ENCODE results near the gene KCNT1. TPM values are rescaled to one million over a fixed set of nuclear protein-coding genes. Genes with fewer than 3 reads are reported as not detected.

KCNT1 gene
- total RNA-seq, 2 experiments from 2014 or later = not detected

GRCh38 chr9:135749171-135750045 is 47.4 kb downstream of the KCNT1 start:
- no peaks in the 10 kb centered on the region for H3K9me3 Mint-ChIP-seq
- DNase-seq = no peak
- intact Hi-C loops (cut with micrococcal nuclease) = no loop called here
- H3K36me3 Mint-ChIP-seq (ENCODE audit: low read depth) = no peaks in the 10 kb centered on the region
- H3K27me3 Mint-ChIP-seq (ENCODE audit: low read depth) = no peaks in the 10 kb centered on the region
- no peak overlapping the region for H3K27ac Mint-ChIP-seq
- CTCF ChIA-PET = no interaction called here
- H3K4me3 Mint-ChIP-seq = no peak overlapping the region
- no peaks in the 10 kb centered on the region for H3K4me1 Mint-ChIP-seq (ENCODE audit: low read depth)

GRCh38 chr9:135750786-135751185 is 48.8 kb downstream of the KCNT1 start:
- Mint-ChIP-seq H3K27me3 (ENCODE audit: low read depth) (no peaks in the 10 kb centered on the region), H3K4me1 (ENCODE audit: low read depth) (no peaks in the 10 kb centered on the region), H3K36me3 (ENCODE audit: low read depth) (no peaks in the 10 kb centered on the region), H3K9me3 (no peaks in the 10 kb centered on the region), H3K4me3 (no peak overlapping the region), H3K27ac (no peak overlapping the region)
- no peak for DNase-seq
- intact Hi-C loops (cut with micrococcal nuclease) = no loop called here
- CTCF ChIA-PET = no interaction called here

GRCh38 chr9:135751501-135751900 is 49.5 kb downstream of the KCNT1 start:
- Mint-ChIP-seq H3K4me3 (no peak overlapping the region), H3K36me3 (ENCODE audit: low read depth) (no peaks in the 10 kb centered on the region), H3K27ac (no peak overlapping the region), H3K27me3 (ENCODE audit: low read depth) (no peaks in the 10 kb centered on the region), H3K9me3 (no peaks in the 10 kb centered on the region), H3K4me1 (ENCODE audit: low read depth) (no peaks in the 10 kb centered on the region)
- no peak for DNase-seq
- intact Hi-C loops (cut with micrococcal nuclease) = no loop called here
- CTCF ChIA-PET = no interaction called here

GRCh38 chr9:135752281-135753204 is 50.6 kb downstream of the KCNT1 start:
- H3K27me3 Mint-ChIP-seq (ENCODE audit: low read depth) = no peaks in the 10 kb centered on the region
- no peak overlapping the region for H3K27ac Mint-ChIP-seq
- H3K4me3 Mint-ChIP-seq = no peak overlapping the region
- H3K9me3 Mint-ChIP-seq = no peaks in the 10 kb centered on the region
- H3K4me1 Mint-ChIP-seq (ENCODE audit: low read depth) = no peaks in the 10 kb centered on the region
- intact Hi-C loops (cut with micrococcal nuclease) = no loop called here
- no peaks in the 10 kb centered on the region for H3K36me3 Mint-ChIP-seq (ENCODE audit: low read depth)
- DNase-seq = no peak
- CTCF ChIA-PET = no interaction called here

- CTCF ChIA-PET = no interaction called here
- H3K36me3 Mint-ChIP-seq (ENCODE audit: low read depth) = no peaks in the 10 kb centered on the region
- no peak for DNase-seq
- H3K27ac Mint-ChIP-seq = no peak overlapping the region
- no peaks in the 10 kb centered on the region for H3K27me3 Mint-ChIP-seq (ENCODE audit: low read depth)
- H3K9me3 Mint-ChIP-seq = no peaks in the 10 kb centered on the region
- H3K4me1 Mint-ChIP-seq (ENCODE audit: low read depth) = no peaks in the 10 kb centered on the region
- no peak overlapping the region for H3K4me3 Mint-ChIP-seq
- intact Hi-C loops (cut with micrococcal nuclease) = no loop called here
Observed at GRCh38 chr9:135753391-135754105, 51.6 kb downstream of the KCNT1 start.

GRCh38 chr9:135756576-135756975 is 54.6 kb downstream of the KCNT1 start:
- Mint-ChIP-seq H3K4me3 (no peak overlapping the region), H3K4me1 (ENCODE audit: low read depth) (no peaks in the 10 kb centered on the region), H3K36me3 (ENCODE audit: low read depth) (no peaks in the 10 kb centered on the region), H3K27ac (no peak overlapping the region), H3K9me3 (no peaks in the 10 kb centered on the region), H3K27me3 (ENCODE audit: low read depth) (no peaks in the 10 kb centered on the region)
- intact Hi-C loops (cut with micrococcal nuclease) = no loop called here
- CTCF ChIA-PET = no interaction called here
- DNase-seq = no peak

GRCh38 chr9:135757356-135757755 is 55.4 kb downstream of the KCNT1 start:
- Mint-ChIP-seq H3K4me1 (ENCODE audit: low read depth) (no peaks in the 10 kb centered on the region), H3K27ac (no peak overlapping the region), H3K9me3 (no peaks in the 10 kb centered on the region), H3K27me3 (ENCODE audit: low read depth) (no peaks in the 10 kb centered on the region), H3K36me3 (ENCODE audit: low read depth) (no peaks in the 10 kb centered on the region), H3K4me3 (no peak overlapping the region)
- intact Hi-C loops (cut with micrococcal nuclease) = no loop called here
- CTCF ChIA-PET = no interaction called here
- no peak for DNase-seq

GRCh38 chr9:135758056-135758455 is 56.1 kb downstream of the KCNT1 start:
- Mint-ChIP-seq H3K4me1 (ENCODE audit: low read depth) (no peaks in the 10 kb centered on the region), H3K36me3 (ENCODE audit: low read depth) (no peaks in the 10 kb centered on the region), H3K27ac (no peak overlapping the region), H3K27me3 (ENCODE audit: low read depth) (no peaks in the 10 kb centered on the region), H3K4me3 (no peak overlapping the region), H3K9me3 (no peaks in the 10 kb centered on the region)
- intact Hi-C loops (cut with micrococcal nuclease) = no loop called here
- no peak for DNase-seq
- CTCF ChIA-PET = no interaction called here

GRCh38 chr9:135758870-135759269 is 56.9 kb downstream of the KCNT1 start:
- Mint-ChIP-seq H3K4me1 (ENCODE audit: low read depth) (no peaks in the 10 kb centered on the region), H3K4me3 (no peak overlapping the region), H3K9me3 (no peaks in the 10 kb centered on the region), H3K27ac (no peak overlapping the region), H3K36me3 (ENCODE audit: low read depth) (no peaks in the 10 kb centered on the region), H3K27me3 (ENCODE audit: low read depth) (no peaks in the 10 kb centered on the region)
- CTCF ChIA-PET = no interaction called here
- no peak for DNase-seq
- intact Hi-C loops (cut with micrococcal nuclease) = no loop called here

- Mint-ChIP-seq H3K4me3 (no peak overlapping the region), H3K27ac (no peak overlapping the region), H3K4me1 (ENCODE audit: low read depth) (no peaks in the 10 kb centered on the region), H3K27me3 (ENCODE audit: low read depth) (no peaks in the 10 kb centered on the region), H3K9me3 (no peaks in the 10 kb centered on the region), H3K36me3 (ENCODE audit: low read depth) (no peaks in the 10 kb centered on the region)
- CTCF ChIA-PET = no interaction called here
- intact Hi-C loops (cut with micrococcal nuclease) = no loop called here
- no peak for DNase-seq
Observed at GRCh38 chr9:135759676-135760300, 57.8 kb downstream of the KCNT1 start.

GRCh38 chr9:135760465-135760864 is 58.5 kb downstream of the KCNT1 start:
- Mint-ChIP-seq H3K4me3 (no peak overlapping the region), H3K27ac (no peak overlapping the region), H3K36me3 (ENCODE audit: low read depth) (no peaks in the 10 kb centered on the region), H3K9me3 (no peaks in the 10 kb centered on the region), H3K4me1 (ENCODE audit: low read depth) (no peaks in the 10 kb centered on the region), H3K27me3 (ENCODE audit: low read depth) (no peaks in the 10 kb centered on the region)
- intact Hi-C loops (cut with micrococcal nuclease) = no loop called here
- CTCF ChIA-PET = interaction anchor here (0.6 kb wide), 1 partner anchor 39 kb away, joined by 3 read pairs; no protein-coding TSS in a partner anchor
- no peak for DNase-seq

Measured in activated naive CD4-positive, alpha-beta T cell treated with anti-CD3 and anti-CD28 coated beads for 36 hours (primary cell).